Gastrocnemius medialis (tissue), 4 donors: ENCODE results near the gene AP3S2. TPM values are rescaled to one million over a fixed set of nuclear protein-coding genes. Genes with fewer than 3 reads are reported as not detected.
"Not testable (repeated sequence)": the region's sequence is repeated elsewhere in the genome, so short reads cannot be mapped to it uniquely, and the experiment has no call there.

ENCODE experiments used
- ATAC-seq, 2 donors: fragments of 150-250 bp; one replicate each; pipeline ENCODE4 v1.9.1; 2016
- DNase-seq, 2 donors: peaks; one replicate each; pipeline ENCODE4 v3.0.0-alpha.2; 2019
- H3K27ac ChIP-seq, 4 donors: fragments of 200-600 bp; sonication (generic); 1 replicate in 1 of 4; 2 replicates in 3 of 4; pipeline ENCODE4 v1.5.1; 2016 to 2018; ENCODE audit warnings: mild to moderate bottlenecking in 2 of 4, moderate library complexity in 1 of 4
- H3K27me3 ChIP-seq, 3 donors: fragments of 200-600 bp; sonication (generic) in 2 of 3; 1 replicate in 1 of 3; 2 replicates in 2 of 3; pipeline versions ENCODE4 v1.5.1 to v1.6.0; 2016 to 2019; ENCODE audit warnings: mild to moderate bottlenecking in 1 of 3, moderate library complexity in 1 of 3
- H3K36me3 ChIP-seq, 2 donors: fragments of 200-600 bp; sonication (generic) in 1 of 2; one replicate each; pipeline ENCODE4 v1.5.1; 2017 to 2018
- H3K4me1 ChIP-seq, 2 donors: fragments of 200-600 bp; sonication (generic) in 1 of 2; one replicate each; pipeline ENCODE4 v1.5.1; 2016 to 2017; ENCODE audit warnings: mild to moderate bottlenecking in 2 of 2
- H3K4me3 ChIP-seq, 4 donors: fragments of 200-600 bp; sonication (generic) in 3 of 4; 1 replicate in 1 of 4; 2 replicates in 3 of 4; pipeline ENCODE4 v1.5.1; 2016 to 2019; ENCODE audit warnings: mild to moderate bottlenecking in 2 of 4
- H3K9me3 ChIP-seq, 3 donors: fragments of 200-600 bp; sonication (generic) in 2 of 3; 1 replicate in 1 of 3; 2 replicates in 2 of 3; pipeline ENCODE4 v1.5.1; 2016 to 2019
- POLR2A ChIP-seq, 2 donors: fragments of 450-650 bp; IDR thresholded peaks; one replicate each; pipeline ENCODE4 v1.6.1; 2017; ENCODE audit warnings: antibody characterized with exemption in 2 of 2, mild to moderate bottlenecking in 2 of 2, moderate library complexity in 2 of 2
- in situ Hi-C, 4 donors: fragments of 200-750 bp; cut with MboI; loops; one replicate each; pipeline versions ENCODE4 v1.15.0 to v1.8.0; 2017; ENCODE audit warnings: low sequenced_read_pairs in 4 of 4
- intact Hi-C: fragments of 100-400 bp; cut with DNase I; formaldehyde crosslinking; loops from one replicate; pipeline ENCODE4 v1.15.1; 2023; ENCODE audit warnings: low total_unique reads
- total RNA-seq, 4 donors: library from RNA; depleted of rRNA; stranded (reverse); fragments of >200 nt; gene quantifications; one replicate each; pipeline versions ENCODE4 v1.1.0 to v1.2.3, GENCODE V29; 2016
- TF ChIP-seq, protein P1 (sequence below), 5 experiments: fragments of 450-650 bp in 3 of 5; fragments of 200-600 bp in 2 of 5; sonication (generic) in 2 of 5; IDR thresholded peaks in 4 of 5; conservative IDR thresholded peaks in 1 of 5; 1 replicate in 4 of 5; 2 replicates in 1 of 5; pipeline ENCODE4 v1.5.1; 2016 to 2019; ENCODE audit warnings: antibody characterized with exemption in 5 of 5, mild to moderate bottlenecking in 3 of 5, moderate library complexity in 3 of 5

Gene AP3S2
- total RNA-seq, 4 donors from 2014 or later: 48.4 to 82.6 (median 71.3) TPM

DNA sequence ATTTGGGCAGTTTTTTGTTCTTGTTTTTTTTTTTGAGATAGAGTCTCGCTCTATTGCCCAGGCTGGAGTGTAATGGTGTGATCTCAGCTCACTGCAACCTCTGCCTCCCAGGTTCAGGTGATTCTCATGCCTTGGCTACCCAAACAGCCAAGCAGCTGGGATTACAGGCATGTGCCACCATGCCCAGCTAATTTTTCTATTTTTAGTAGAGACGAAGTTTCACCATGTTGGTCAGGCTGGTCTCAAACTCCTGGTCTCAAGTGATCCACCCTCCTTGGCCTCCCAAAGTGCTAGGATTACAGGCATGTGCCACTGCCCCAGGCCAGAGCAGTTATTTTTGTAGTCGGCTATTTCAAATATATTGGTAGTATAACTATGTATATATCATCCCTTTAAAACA, 8.6 kb downstream of the AP3S2 start:
- DNase-seq: peak; percentile 45 to 71

DNA sequence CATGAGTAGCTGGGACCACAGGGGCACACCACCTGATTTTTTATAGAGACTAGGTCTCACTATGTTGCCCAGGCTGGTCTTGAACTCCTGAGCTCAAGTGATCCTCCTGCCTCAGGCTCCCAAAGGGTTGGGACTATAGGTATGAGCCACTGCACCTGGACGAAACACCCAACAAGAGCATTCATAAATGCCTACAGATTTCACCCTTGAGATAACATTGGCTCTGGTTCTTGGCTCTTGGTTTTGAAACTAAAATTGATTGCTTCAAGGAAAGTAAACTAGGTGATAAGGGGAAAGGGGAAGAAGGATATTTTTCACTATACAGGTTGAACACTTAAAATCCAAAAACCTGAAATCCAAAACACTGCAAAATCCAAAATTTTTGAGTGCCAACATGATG, 10.3 kb downstream of the AP3S2 start:
- ATAC-seq (no peak), DNase-seq (no peak)
- no peaks in the 10 kb centered on the region for H3K27me3 ChIP-seq
- peaks cover 0 to 8% of the 10 kb centered on the region in 2 donors for H3K4me1 ChIP-seq
- H3K36me3 ChIP-seq: peaks cover 0 to 82% of the 10 kb centered on the region in 2 donors
- in situ Hi-C loops (no loop called here), intact Hi-C loops (no loop called here)
- TF ChIP-seq, protein P1, sequence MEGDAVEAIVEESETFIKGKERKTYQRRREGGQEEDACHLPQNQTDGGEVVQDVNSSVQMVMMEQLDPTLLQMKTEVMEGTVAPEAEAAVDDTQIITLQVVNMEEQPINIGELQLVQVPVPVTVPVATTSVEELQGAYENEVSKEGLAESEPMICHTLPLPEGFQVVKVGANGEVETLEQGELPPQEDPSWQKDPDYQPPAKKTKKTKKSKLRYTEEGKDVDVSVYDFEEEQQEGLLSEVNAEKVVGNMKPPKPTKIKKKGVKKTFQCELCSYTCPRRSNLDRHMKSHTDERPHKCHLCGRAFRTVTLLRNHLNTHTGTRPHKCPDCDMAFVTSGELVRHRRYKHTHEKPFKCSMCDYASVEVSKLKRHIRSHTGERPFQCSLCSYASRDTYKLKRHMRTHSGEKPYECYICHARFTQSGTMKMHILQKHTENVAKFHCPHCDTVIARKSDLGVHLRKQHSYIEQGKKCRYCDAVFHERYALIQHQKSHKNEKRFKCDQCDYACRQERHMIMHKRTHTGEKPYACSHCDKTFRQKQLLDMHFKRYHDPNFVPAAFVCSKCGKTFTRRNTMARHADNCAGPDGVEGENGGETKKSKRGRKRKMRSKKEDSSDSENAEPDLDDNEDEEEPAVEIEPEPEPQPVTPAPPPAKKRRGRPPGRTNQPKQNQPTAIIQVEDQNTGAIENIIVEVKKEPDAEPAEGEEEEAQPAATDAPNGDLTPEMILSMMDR (IDR thresholded peaks at IDR 0.05 in 4 of 5, conservative IDR thresholded peaks at IDR 0.05 in 1 of 5): no peak
- no peak for TF ChIP-seq POLR2A (IDR thresholded peaks at IDR 0.05)
- peak overlapping the region in 1 of 4 donors; percentile 11 for H3K27ac ChIP-seq
- H3K4me3 ChIP-seq: no peak overlapping the region
- no peaks in the 10 kb centered on the region for H3K9me3 ChIP-seq

More for the DNA sequence above, 8.6 kb downstream of the AP3S2 start:
- H3K36me3 ChIP-seq: peaks cover 0 to 75% of the 10 kb centered on the region in 2 donors
- H3K4me3 ChIP-seq, H3K9me3 ChIP-seq, in situ Hi-C loops, H3K27me3 ChIP-seq, H3K4me1 ChIP-seq, intact Hi-C loops: not testable (repeated sequence)
- peak in 1 of 2 donors; percentile 14 for TF ChIP-seq POLR2A (IDR thresholded peaks at IDR 0.05)
- peak; percentile 76 to 86 for ATAC-seq
- peak overlapping the region; percentile 67 to 81 (median 75) for H3K27ac ChIP-seq

DNA sequence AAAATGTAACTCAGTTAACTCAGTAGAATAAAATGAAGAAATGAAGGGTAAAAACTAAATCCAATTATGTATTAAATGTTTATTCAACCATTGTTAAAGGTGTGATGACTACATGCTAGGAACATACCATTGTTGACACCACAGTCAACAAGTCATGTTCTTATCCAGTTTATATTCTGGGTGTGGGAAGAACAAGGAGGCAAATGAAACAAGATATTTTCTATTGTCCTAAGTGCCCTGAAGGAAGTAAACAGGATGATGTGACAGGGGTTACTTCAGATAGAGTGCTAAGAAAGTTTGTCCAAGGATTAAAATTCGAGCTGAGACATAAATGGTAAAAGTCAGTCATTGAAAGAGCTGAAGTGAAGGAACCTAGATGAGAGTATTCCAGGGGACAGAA, 13.1 kb downstream of the AP3S2 start:
- DNase-seq: no peak
- no peak for TF ChIP-seq POLR2A (IDR thresholded peaks at IDR 0.05)
- peak overlapping the region in 1 of 4 donors; percentile 2 for H3K27ac ChIP-seq
- in situ Hi-C loops (no loop called here), intact Hi-C loops (no loop called here)
- no peaks in the 10 kb centered on the region for H3K9me3 ChIP-seq
- H3K4me1 ChIP-seq: peaks cover 0 to 8% of the 10 kb centered on the region in 2 donors
- no peaks in the 10 kb centered on the region for H3K27me3 ChIP-seq
- no peak overlapping the region for H3K4me3 ChIP-seq
- H3K36me3 ChIP-seq: peaks cover 0 to 74% of the 10 kb centered on the region in 2 donors
- no peak for ATAC-seq

DNA sequence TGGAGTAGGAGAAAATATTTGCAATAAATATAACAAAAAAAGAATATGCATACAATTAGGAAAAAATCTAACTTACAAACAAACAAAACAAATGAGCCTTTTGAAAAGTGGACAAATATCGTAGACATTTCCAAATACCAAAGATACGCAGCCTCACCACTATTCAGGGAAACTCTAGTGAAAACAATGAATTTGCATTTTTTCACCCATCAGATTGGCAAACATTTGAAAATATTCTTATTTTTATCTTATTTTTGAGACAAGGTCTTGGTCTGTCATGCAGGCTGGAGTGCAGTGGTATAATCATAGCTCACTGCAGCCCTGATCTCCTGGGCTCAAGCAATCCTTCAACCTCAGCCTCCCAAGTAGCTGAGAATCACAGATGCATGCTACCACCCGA, 15.5 kb downstream of the AP3S2 start:
- DNase-seq (no peak), ATAC-seq (no peak)
- in situ Hi-C loops (loop anchor here in 2 of 4 donors (5.0 kb wide), 2 partner anchors 116 to 121 kb away; no protein-coding TSS in a partner anchor), intact Hi-C loops (no loop called here)
- TF ChIP-seq, protein P1 (IDR thresholded peaks at IDR 0.05 in 4 of 5, conservative IDR thresholded peaks at IDR 0.05 in 1 of 5): no peak
- TF ChIP-seq POLR2A (IDR thresholded peaks at IDR 0.05): no peak
- Histone ChIP-seq H3K4me1 (peaks cover 0 to 3% of the 10 kb centered on the region in 2 donors), H3K27ac (no peak overlapping the region), H3K4me3 (no peak overlapping the region), H3K9me3 (no peaks in the 10 kb centered on the region), H3K36me3 (peaks cover 0 to 60% of the 10 kb centered on the region in 2 donors), H3K27me3 (no peaks in the 10 kb centered on the region)

DNA sequence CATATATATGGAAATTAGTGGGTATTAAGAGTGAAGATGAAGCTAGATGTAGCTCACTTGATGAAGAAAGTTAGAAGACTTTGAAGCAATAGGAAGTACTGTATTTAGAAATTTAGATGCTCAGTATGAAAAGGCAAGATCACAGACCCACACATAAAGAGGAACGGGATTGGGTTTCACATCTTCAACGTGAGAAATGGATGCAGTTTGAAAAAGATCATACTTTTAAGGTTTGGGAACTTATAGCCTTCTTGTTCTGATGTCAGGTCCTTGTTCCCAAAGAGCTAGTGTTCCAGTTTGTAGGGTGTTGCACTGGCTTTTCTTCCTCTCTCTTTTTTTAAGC, 16.7 kb downstream of the AP3S2 start:
- DNase-seq: no peak
- in situ Hi-C loops: loop anchor here in 2 of 4 donors (5.0 kb wide), 2 partner anchors 115 to 120 kb away; no protein-coding TSS in a partner anchor
- Histone ChIP-seq H3K36me3 (peaks cover 0 to 47% of the 10 kb centered on the region in 2 donors), H3K4me1 (peaks cover 0 to 3% of the 10 kb centered on the region in 2 donors), H3K9me3 (no peaks in the 10 kb centered on the region), H3K27ac (no peak overlapping the region), H3K4me3 (no peak overlapping the region), H3K27me3 (no peaks in the 10 kb centered on the region)
- ATAC-seq: no peak
- no peak for TF ChIP-seq POLR2A (IDR thresholded peaks at IDR 0.05)
- TF ChIP-seq, protein P1 (IDR thresholded peaks at IDR 0.05 in 4 of 5, conservative IDR thresholded peaks at IDR 0.05 in 1 of 5): no peak
- intact Hi-C loops: no loop called here
